Mesenchymal stem cell (in vitro differentiated cells and primary cell): ENCODE data around the gene SAPCD2.

Source experiments
- DNase-seq: peaks from one replicate; pipeline ENCODE4 v3.0.0-alpha.2; 2013
- H2AFZ ChIP-seq: one replicate; pipeline ENCODE4 v1.6.1; 2013; ENCODE audit warnings: low read depth, mild to moderate bottlenecking, control low read depth, inconsistent platforms, low read length, moderate library complexity
- H2AK5ac ChIP-seq: 2 replicates; pipeline ENCODE4 v1.6.1; 2013; ENCODE audit warnings: low read length, moderate library complexity, mild to moderate bottlenecking, inconsistent platforms; ENCODE audit not compliant: severe bottlenecking
- H2BK120ac ChIP-seq: one replicate; pipeline ENCODE4 v1.6.1; 2013; ENCODE audit warnings: low read depth, mild to moderate bottlenecking, inconsistent platforms, low read length, moderate library complexity
- H2BK12ac ChIP-seq, 2 experiments: one replicate each; pipeline ENCODE4 v1.6.1; 2013; ENCODE audit warnings: inconsistent platforms in 2 of 2, low read length in 2 of 2, mild to moderate bottlenecking in 2 of 2, moderate library complexity in 2 of 2, control low read depth in 1 of 2
- H2BK15ac ChIP-seq: one replicate; pipeline ENCODE4 v1.6.1; 2013; ENCODE audit warnings: mild to moderate bottlenecking, low read depth, inconsistent platforms; ENCODE audit not compliant: poor library complexity, severe bottlenecking
- H2BK5ac ChIP-seq: 2 replicates; pipeline ENCODE4 v1.6.1; 2013; ENCODE audit warnings: low read depth, mild to moderate bottlenecking, low read length, control low read depth, inconsistent platforms; ENCODE audit not compliant: poor library complexity, severe bottlenecking
- H3K14ac ChIP-seq, 2 experiments: one replicate each; pipeline ENCODE4 v1.6.1; 2013; ENCODE audit warnings: inconsistent platforms in 2 of 2, low read length in 2 of 2, control low read depth in 1 of 2, mild to moderate bottlenecking in 1 of 2, moderate library complexity in 1 of 2
- H3K18ac ChIP-seq, 2 experiments: one replicate each; pipeline ENCODE4 v1.6.1; 2013; ENCODE audit warnings: inconsistent platforms in 2 of 2, low read length in 2 of 2, control low read depth in 1 of 2, low read depth in 1 of 2, mild to moderate bottlenecking in 1 of 2
- H3K23ac ChIP-seq, 2 experiments: one replicate each; pipeline ENCODE4 v1.6.1; 2013; ENCODE audit warnings: inconsistent platforms in 2 of 2, low read length in 2 of 2, mild to moderate bottlenecking in 2 of 2, moderate library complexity in 2 of 2, control low read depth in 1 of 2
- H3K27ac ChIP-seq: 2 replicates; pipeline ENCODE4 v1.5.1; 2013; ENCODE audit warnings: mild to moderate bottlenecking, moderate library complexity, low read length, control low read depth, inconsistent platforms; ENCODE audit not compliant: poor library complexity, severe bottlenecking
- H3K27me3 ChIP-seq, 2 experiments: 2 replicates each; pipeline versions ENCODE4 v1.6.1 to v1.7.0; 2013; ENCODE audit warnings: low read length in 2 of 2, mild to moderate bottlenecking in 2 of 2, moderate library complexity in 2 of 2, control low read depth in 1 of 2, inconsistent platforms in 1 of 2; ENCODE audit not compliant: control insufficient read depth in 1 of 2, insufficient read depth in 1 of 2
- H3K36me3 ChIP-seq, 2 experiments: 2 replicates each; pipeline versions ENCODE4 v1.6.1 to v1.7.0; 2013; ENCODE audit warnings: low read length in 2 of 2, control low read depth in 1 of 2, inconsistent platforms in 1 of 2, low read depth in 1 of 2, mild to moderate bottlenecking in 1 of 2; ENCODE audit not compliant: insufficient read depth in 2 of 2, control insufficient read depth in 1 of 2
- H3K4ac ChIP-seq, 2 experiments: one replicate each; pipeline ENCODE4 v1.6.1; 2013; ENCODE audit warnings: inconsistent platforms in 2 of 2, low read length in 2 of 2, mild to moderate bottlenecking in 2 of 2, moderate library complexity in 2 of 2, control low read depth in 1 of 2, low read depth in 1 of 2
- H3K4me1 ChIP-seq: 2 replicates; pipeline ENCODE4 v1.6.1; 2013; ENCODE audit warnings: low read depth, low read length, control low read depth; ENCODE audit not compliant: control insufficient read depth, insufficient read depth
- H3K4me2 ChIP-seq: 2 replicates; pipeline ENCODE4 v1.6.1; 2013; ENCODE audit warnings: low read length, mild to moderate bottlenecking, inconsistent platforms; ENCODE audit not compliant: poor library complexity, severe bottlenecking
- H3K4me3 ChIP-seq, 2 experiments: 2 replicates each; pipeline versions ENCODE4 v1.5.1 to v1.7.0; 2013; ENCODE audit warnings: low read length in 2 of 2, mild to moderate bottlenecking in 2 of 2, control low read depth in 1 of 2, low read depth in 1 of 2; ENCODE audit not compliant: insufficient read depth in 1 of 2
- H3K79me1 ChIP-seq: replicated peaks from 2 replicates; pipeline ENCODE4 v1.6.1; 2013; ENCODE audit warnings: mild to moderate bottlenecking, control low read depth, low read length, inconsistent platforms; ENCODE audit not compliant: poor library complexity, severe bottlenecking
- H3K9ac ChIP-seq: 2 replicates; pipeline ENCODE4 v1.7.0; 2013; ENCODE audit warnings: mild to moderate bottlenecking, low read length, moderate library complexity
- H3K9me3 ChIP-seq: 2 replicates; pipeline ENCODE4 v1.7.0; 2013; ENCODE audit warnings: mild to moderate bottlenecking, low read length; ENCODE audit not compliant: control insufficient read depth
- H4K8ac ChIP-seq: one replicate; pipeline ENCODE4 v1.6.1; 2013; ENCODE audit warnings: inconsistent platforms, mild to moderate bottlenecking, low read length, moderate library complexity
- H4K91ac ChIP-seq: one replicate; pipeline ENCODE4 v1.6.1; 2013; ENCODE audit warnings: mild to moderate bottlenecking, low read length, inconsistent platforms
- WGBS: methylation state at CpG from one replicate; pipeline ENCODE4 v1.1.7; 2013; ENCODE audit warnings: mixed read lengths; 5-methylcytosine and 5-hydroxymethylcytosine counted together

Gene SAPCD2

DNA sequence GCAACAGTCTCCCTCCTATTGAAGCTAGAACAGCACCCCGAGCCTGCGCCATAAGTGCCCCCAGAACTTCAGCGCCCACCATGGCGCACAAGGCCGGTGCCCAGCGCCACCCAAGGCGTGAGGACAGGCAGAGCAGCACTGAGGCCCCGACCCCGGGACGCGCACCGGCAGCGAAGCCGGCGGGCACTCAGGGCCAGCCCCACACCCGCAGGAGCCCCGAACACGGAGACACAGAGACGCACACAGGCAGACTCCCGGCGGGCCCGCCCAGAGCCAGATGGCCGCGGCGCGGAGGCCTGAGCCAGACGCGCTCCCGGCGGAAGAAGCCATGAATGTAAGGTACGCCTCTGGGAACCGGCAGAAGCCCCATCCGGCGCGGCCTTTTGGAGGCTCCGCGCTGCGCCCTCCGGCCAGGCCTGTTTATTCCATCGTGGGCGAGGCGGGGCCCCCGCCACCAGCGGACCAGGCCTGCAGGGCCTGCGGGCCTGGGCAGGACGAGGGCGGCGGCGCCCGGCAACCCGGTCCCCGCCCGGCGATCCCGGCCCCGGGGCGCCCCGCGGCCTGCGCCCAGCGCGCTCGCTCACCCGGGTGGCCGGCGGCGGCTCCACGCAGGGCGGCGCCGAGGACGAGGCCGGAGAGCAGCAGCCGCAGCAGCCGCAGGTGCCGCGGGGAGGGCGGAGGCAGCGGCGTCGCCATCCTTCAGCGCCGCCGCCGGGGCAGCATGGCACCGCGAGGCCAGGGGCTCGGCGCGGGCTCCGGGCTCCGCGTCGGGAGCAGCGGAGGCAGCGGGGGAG is 24.9 kb downstream of the SAPCD2 start:
- Histone ChIP-seq H3K27me3 (peaks cover 30 to 62% of the 10 kb centered on the region in 2 experiments), H3K27ac (no peak overlapping the region), H2BK15ac (no peak overlapping the region), H2BK120ac (no peak overlapping the region), H3K4ac (no peak overlapping the region), H2BK5ac (no peak overlapping the region), H3K9me3 (no peaks in the 10 kb centered on the region), H3K36me3 (peaks cover 0 to 13% of the 10 kb centered on the region in 2 experiments), H2BK12ac (no peak overlapping the region), H3K23ac (no peak overlapping the region), H3K4me2 (peak overlapping the region; percentile 91), H2AFZ (peak overlapping the region; percentile 96), H3K18ac (peak overlapping the region in 1 of 2 experiments; percentile 42), H2AK5ac (no peak overlapping the region), H3K9ac (peak overlapping the region; percentile 72), H3K79me1 (no peaks in the 10 kb centered on the region), H4K91ac (no peak overlapping the region), H4K8ac (peak overlapping the region; percentile 55), H3K14ac (no peak overlapping the region), H3K4me3 (peak overlapping the region; percentile 63 to 82), H3K4me1 (peaks cover 27% of the 10 kb centered on the region)
- 13% methylated on average over 47 of the region's 96 CpGs for WGBS
- DNase-seq = peak; percentile 48

DNA sequence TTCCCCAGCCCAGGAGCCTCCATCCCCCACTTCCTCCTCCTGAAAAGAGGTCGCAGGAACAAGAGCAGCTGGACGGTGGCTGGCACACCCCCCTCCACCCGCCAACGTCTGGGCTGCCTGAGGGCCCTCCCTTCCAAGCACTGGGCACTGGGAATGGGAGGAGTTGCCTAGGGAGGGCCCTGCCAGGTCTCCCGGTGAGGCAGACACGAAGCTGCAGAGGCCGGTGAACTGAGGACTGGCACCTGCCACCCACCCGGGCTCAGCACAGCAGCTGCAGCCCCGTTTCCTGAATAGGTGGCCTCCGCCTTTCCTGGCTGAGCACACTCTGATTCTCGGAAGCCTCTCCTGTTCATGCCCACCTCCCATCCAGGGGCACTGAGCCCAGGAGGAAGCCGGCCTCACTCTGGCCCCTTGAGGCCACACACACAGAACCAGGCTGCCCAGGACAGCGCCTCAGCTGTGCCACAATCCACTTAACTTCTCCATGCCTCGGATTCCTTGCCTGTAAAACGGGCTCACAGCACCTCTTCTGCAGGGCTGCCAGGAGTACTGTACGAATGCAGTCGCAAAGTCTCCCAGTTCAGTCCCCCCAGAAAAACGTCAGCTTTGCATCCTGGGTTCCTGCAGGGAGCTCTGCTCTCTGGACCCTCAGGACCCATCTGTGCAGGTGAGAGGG is 25.7 kb downstream of the SAPCD2 start:
- no peak overlapping the region for H3K4ac ChIP-seq
- H3K9me3 ChIP-seq = no peaks in the 10 kb centered on the region
- H3K18ac ChIP-seq = no peak overlapping the region

DNA sequence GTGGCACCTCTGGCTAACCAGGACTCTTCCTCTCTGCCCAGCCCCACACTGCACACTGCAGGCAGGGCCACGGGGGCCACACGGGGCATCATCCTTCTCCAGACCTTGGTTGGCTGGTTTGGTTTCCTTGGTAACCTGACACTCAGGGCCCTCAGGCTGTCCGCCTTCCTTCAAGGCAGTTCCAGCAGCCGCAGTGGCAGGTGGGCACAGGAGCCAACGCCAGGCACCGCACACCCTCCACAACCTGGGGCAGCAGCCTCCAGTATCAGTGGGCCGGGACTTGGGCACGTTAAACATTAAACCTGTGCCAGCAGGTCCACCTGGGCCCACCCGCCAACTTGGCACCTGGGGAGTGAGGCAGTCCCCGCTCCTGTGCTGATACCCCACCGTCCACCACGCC is 26.3 kb downstream of the SAPCD2 start:
- Histone ChIP-seq H4K91ac (no peak overlapping the region), H3K4ac (no peak overlapping the region), H3K4me1 (peaks cover 26% of the 10 kb centered on the region), H3K4me3 (peak overlapping the region in 1 of 2 experiments; percentile 82), H3K36me3 (peaks cover 10 to 28% of the 10 kb centered on the region in 2 experiments), H3K9me3 (no peaks in the 10 kb centered on the region), H3K14ac (no peak overlapping the region), H4K8ac (no peak overlapping the region), H3K23ac (no peak overlapping the region), H3K18ac (no peak overlapping the region), H2AK5ac (no peak overlapping the region), H2BK120ac (no peak overlapping the region), H2BK15ac (no peak overlapping the region), H2BK5ac (no peak overlapping the region), H3K79me1 (no peaks in the 10 kb centered on the region), H3K27me3 (peaks cover 15 to 48% of the 10 kb centered on the region in 2 experiments), H2AFZ (no peak overlapping the region), H3K9ac (no peak overlapping the region), H3K27ac (no peak overlapping the region), H3K4me2 (no peak overlapping the region), H2BK12ac (no peak overlapping the region)
- WGBS = 90% methylated on average over 12 of the region's 12 CpGs
- no peak for DNase-seq

More for the DNA sequence above, 25.7 kb downstream of the SAPCD2 start:
- no peak overlapping the region for H3K27ac ChIP-seq
- H4K8ac ChIP-seq = no peak overlapping the region
- 82% methylated on average over 18 of the region's 18 CpGs for WGBS
- H2AFZ ChIP-seq = no peak overlapping the region
- peaks cover 4 to 22% of the 10 kb centered on the region in 2 experiments for H3K36me3 ChIP-seq
- no peak overlapping the region for H2BK120ac ChIP-seq
- H3K4me2 ChIP-seq = no peak overlapping the region
- H2BK15ac ChIP-seq = no peak overlapping the region
- peaks cover 27% of the 10 kb centered on the region for H3K4me1 ChIP-seq
- H3K14ac ChIP-seq = no peak overlapping the region
- no peak overlapping the region for H2BK5ac ChIP-seq
- H3K27me3 ChIP-seq = peaks cover 21 to 54% of the 10 kb centered on the region in 2 experiments
- no peak overlapping the region for H2BK12ac ChIP-seq
- no peak for DNase-seq
- H2AK5ac ChIP-seq = no peak overlapping the region
- no peak overlapping the region for H4K91ac ChIP-seq
- peak overlapping the region; percentile 59 for H3K9ac ChIP-seq
- no peaks in the 10 kb centered on the region for H3K79me1 ChIP-seq
- H3K4me3 ChIP-seq = peak overlapping the region in 1 of 2 experiments; percentile 82
- no peak overlapping the region for H3K23ac ChIP-seq
